SW480 (cell line): ENCODE measurements around the gene AUTS2.
"Not testable (repeated sequence)": the region's sequence is repeated elsewhere in the genome, so short reads cannot be mapped to it uniquely, and the experiment has no call there.

Experiments
- DNase-seq: peaks from one replicate; pipeline ENCODE4 v3.0.0-alpha.2; 2016; ENCODE audit warnings: low spot score

Gene AUTS2

GRCh38 chr7:70787286-70787685 lies 1189.0 kb downstream of the AUTS2 start:
- DNase-seq = no peak

- DNase-seq = no peak
These were observed 1189.5 kb downstream of the AUTS2 start for GRCh38 chr7:70787771-70788170.

DNA sequence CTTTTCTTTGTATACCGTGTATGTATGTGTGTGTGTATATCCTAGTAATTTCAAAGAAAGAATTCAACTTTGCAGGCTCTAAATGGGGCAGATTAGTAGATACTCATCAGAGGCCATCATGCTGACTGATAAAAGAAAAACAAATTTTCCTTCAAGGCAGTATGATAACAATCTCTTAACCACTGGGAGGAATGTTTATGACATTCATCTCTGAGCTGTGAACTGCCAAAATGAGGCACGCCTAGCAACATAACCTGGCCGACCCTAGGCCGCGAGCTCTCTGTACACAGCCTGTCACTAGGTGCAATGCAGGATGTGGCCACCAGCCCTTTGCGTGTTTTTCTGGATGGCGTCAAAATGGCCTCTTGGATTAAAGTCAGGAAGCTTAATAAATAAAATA lies 1190.0 kb downstream of the AUTS2 start:
- DNase-seq = no peak

DNA sequence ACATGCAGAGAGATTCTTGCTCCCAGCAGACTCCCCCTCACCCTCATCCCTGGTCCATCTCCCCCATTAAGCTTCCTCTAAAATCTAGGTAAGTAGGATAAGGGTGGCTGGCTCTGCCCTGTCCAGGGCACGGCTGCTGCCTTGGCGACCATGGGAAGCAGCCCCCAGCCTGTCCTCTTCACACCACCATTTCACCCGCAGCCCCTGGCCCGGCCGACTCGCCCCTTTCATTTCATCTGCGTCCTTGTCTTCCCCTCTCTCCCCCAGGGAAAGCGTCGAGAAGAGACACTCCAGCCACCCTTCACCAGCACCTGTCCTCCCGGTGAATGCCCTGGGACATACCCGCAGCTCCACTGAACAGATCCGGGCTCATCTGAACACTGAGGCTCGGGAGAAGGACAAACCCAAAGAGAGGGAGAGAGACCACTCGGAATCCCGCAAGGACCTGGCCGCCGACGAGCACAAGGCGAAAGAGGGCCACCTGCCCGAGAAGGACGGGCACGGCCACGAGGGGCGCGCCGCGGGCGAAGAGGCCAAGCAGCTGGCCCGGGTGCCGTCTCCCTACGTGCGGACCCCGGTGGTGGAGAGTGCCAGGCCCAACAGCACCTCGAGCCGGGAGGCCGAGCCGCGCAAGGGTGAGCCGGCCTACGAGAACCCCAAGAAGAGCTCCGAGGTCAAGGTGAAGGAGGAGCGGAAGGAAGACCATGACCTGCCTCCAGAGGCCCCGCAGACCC lies 1191.4 kb downstream of the AUTS2 start:
- DNase-seq = no peak

GRCh38 chr7:70790215-70791073 lies 1192.2 kb downstream of the AUTS2 start:
- DNase-seq = no peak

GRCh38 chr7:70791341-70791740 lies 1193.1 kb downstream of the AUTS2 start:
- no peak for DNase-seq

GRCh38 chr7:70793060-70793459 lies 1194.8 kb downstream of the AUTS2 start:
- DNase-seq = no peak

DNA sequence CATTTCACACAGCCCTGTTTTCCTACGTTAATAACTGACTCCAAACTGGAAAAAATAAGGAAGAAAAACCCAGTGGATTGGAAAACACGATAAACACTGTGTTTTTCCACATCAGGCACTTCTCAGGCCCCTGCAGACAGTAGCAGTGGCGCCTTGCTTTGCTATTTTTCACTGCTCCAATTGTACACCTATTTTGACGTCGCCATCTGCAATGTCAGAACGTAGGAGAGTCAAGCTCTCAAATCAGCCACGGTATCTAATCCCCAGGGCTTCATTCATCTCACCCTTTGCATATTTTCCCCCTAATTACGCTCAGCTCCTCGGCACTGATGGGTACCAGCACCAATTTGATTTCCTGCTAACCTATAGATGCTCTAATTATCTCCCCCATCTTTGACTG lies 1195.5 kb downstream of the AUTS2 start:
- DNase-seq = no peak

- DNase-seq = no peak
These were observed 1196.7 kb downstream of the AUTS2 start for GRCh38 chr7:70794962-70795361.

DNA sequence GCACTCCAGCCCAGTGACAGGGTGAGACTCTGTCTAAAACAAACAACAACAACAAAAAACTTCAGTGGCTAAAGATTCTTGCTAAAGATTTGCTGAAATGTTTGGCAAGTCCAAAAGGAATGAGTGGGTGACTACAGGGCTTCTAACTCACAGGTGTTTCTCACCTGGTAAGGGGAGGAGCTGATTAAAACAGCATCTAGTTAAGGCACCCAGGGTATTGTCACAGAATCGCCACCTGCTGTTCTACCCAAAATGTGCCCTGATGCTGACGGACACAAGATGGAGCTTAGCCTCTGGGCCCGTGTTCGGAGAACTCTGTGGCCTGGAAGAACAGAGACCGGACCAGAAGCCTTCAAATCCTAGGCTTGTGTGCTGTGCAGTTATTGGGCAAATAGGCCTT lies 1197.7 kb downstream of the AUTS2 start:
- no peak for DNase-seq

- no peak for DNase-seq
These were observed 1198.8 kb downstream of the AUTS2 start for GRCh38 chr7:70797109-70797514.

DNA sequence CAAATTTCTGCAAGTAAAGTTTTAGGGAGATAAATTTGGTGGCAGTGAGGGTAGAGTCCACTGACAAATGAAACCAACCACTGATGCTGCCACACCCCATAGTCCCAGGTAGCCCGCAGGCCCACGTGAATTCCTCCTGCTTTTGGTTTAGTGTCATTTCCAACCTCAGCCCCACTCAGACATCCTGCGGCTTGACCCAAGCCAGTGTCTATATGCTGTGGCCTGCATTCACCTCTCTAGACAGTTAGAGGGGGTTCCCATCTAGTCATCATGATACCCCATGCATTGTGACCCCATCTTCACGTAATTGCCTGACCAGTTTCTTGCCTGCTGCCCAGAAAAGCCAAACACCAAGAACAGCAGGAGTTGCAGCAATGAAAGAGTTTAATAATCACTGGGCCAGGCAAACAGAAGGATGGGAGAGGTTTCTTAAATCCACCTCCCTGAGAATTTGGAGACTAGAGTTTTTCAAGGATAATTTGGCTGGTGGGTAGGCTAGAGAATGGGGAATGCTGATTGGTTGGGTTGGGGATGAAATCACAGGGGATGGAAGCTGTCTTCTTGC lies 1201.6 kb downstream of the AUTS2 start:
- no peak for DNase-seq

DNA sequence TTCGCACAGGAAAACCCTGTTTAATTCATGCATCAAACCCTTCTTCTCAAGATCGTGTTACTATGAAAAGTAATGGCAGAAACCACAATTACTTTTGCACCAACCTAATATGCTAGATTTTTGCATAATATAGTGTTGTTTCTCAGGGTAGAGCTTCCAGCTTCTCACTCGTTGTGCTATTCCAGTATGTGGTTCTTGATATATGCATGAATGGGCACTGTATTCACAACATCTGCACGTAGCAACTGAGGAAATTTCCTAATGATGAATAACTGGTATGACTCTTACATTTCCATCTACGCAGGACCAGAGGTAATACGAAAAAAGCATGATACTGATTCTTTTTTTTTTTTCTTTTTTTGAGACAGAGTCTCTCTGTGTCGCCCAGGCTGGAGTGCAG lies 1207.1 kb downstream of the AUTS2 start:
- DNase-seq = no peak

GRCh38 chr7:70807650-70808049 lies 1209.4 kb downstream of the AUTS2 start:
- no peak for DNase-seq

- no peak for DNase-seq
These were observed 1210.6 kb downstream of the AUTS2 start for GRCh38 chr7:70808876-70809275.

- DNase-seq = no peak
These were observed 1212.4 kb downstream of the AUTS2 start for GRCh38 chr7:70810558-70811139.

DNA sequence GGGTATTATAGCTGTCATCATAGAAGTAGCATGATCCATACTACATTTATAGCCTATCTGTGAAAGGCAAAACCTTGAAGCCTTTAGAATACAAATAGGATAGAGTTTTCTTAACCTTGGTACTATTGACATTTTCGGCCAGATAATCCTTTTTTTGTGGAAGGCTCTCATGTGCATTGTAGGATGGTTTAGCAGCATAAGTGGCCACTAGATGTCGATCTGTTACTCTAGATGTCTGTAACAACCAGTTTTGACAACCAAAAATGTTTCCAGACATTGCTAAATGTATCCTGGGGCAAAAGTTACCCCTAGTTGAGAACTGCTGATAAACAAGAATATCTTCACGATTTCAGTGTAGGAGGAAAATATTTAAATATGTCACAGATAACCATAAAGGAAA lies 1214.2 kb downstream of the AUTS2 start:
- DNase-seq = no peak

DNA sequence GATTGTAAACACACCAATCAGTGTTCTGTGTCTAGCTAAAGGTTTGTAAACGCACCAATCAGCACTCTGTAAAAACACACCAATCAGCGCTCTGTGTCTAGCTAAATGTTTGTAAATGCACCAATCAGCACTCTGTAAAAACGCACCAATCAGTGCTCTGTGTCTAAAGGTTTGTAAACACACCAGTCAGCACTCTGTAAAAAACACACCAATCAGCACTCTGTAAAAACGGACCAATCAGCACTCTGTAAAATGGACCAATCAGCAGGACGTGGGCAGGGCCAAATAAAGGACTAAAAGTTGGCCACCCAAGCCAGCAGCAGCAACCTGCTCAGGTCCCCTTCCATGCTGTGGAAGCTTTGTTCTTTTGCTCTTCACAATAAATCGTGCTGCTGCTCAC lies 1224.2 kb downstream of the AUTS2 start:
- DNase-seq = not testable (repeated sequence)

DNA sequence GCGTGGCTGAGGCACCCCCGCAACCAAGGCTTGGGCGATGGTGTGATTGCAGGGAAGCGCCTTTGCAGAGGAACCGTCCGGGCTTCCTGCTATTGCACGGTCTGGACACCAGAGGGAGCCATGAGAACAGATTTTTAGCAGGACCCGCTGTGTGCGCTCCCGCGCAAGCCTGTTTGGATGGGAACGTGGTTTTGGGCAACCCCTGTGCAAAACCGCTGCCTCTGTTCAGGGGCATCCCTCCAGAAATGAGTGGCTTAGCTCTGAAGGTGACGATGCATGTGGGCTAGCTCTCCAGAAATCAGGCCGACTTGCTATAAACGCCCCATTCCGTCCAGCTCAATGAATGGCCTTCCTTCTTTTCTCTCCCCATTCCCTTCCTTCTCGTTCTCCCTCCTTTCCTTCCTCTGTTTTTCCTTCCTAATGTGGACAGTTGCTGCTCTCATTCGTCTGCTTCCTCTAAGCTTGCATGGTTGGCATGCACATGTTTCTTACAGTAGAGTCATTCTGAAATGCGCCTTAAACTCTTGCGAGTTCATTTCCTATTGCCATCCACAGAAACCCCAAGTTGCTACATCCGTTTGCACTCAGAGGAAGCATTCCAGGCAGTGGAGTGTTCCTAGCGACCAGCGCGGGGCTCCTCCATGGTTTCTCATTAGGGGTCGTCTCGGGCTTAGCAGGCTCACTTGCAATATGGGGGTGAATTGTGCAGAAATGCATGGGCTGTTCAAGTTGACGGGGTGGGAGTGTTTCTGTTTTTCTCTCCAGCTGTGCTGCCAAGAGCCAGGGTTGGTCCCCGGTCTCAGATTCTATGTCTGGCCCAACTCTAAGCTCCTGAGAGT lies 1231.2 kb downstream of the AUTS2 start:
- peak; percentile 63 for DNase-seq

GRCh38 chr7:70830060-70830395 lies 1231.8 kb downstream of the AUTS2 start:
- no peak for DNase-seq

DNA sequence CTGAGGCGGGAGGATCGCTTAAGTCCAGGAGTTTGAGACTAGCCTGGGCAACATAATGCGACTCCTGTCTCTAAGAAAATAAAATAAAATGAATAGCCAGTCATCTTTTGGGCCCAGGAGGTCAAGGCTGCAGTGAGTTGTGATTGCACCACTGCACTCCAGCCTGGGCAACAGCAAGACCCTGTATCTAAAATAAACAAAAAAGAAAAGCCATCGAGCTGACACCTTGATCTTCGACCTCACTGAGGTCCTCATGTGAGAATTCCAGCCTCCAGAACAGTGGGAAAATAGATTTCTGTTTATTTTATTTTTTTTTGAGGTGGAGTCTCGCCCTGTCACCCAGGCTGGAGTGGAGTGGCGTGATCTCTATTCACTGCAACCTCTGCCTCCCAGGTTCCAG lies 1232.2 kb downstream of the AUTS2 start:
- no peak for DNase-seq

DNA sequence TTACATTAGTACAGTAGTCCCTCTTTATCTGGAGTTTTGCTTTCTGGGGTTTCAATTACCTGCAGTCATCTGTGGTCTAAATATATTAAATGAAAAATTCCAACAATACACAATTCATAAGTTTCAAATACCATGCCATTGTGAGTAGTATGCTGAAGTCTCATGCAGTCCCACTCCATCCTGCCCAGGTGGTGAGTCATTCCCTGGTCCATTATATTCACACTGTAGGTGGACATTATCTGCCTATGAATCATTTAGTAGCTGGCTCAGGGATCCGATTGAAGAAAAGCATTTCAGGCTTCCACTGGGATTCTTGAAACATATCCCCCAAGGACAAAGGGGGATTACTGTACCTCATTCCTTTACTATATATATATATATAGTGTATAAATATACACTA lies 1235.5 kb downstream of the AUTS2 start:
- DNase-seq = peak; percentile 65
